Left kidney (tissue), 2 donors: ENCODE results near the gene EPN3. TPM values are rescaled to one million over a fixed set of nuclear protein-coding genes. Genes with fewer than 3 reads are reported as not detected.

ENCODE experiments used
- DNase-seq: peaks from one replicate; pipeline ENCODE4 v3.0.0-alpha.2; 2013
- polyA plus RNA-seq: library from polyadenylated mRNA; unstranded; fragments of 120-200 nt; gene quantifications from one replicate; pipeline ENCODE4 v1.2.1, GENCODE V29; 2013; ENCODE audit not compliant: insufficient read length

Gene EPN3
- polyA plus RNA-seq, 1 donor, result 9.5 TPM

DNA sequence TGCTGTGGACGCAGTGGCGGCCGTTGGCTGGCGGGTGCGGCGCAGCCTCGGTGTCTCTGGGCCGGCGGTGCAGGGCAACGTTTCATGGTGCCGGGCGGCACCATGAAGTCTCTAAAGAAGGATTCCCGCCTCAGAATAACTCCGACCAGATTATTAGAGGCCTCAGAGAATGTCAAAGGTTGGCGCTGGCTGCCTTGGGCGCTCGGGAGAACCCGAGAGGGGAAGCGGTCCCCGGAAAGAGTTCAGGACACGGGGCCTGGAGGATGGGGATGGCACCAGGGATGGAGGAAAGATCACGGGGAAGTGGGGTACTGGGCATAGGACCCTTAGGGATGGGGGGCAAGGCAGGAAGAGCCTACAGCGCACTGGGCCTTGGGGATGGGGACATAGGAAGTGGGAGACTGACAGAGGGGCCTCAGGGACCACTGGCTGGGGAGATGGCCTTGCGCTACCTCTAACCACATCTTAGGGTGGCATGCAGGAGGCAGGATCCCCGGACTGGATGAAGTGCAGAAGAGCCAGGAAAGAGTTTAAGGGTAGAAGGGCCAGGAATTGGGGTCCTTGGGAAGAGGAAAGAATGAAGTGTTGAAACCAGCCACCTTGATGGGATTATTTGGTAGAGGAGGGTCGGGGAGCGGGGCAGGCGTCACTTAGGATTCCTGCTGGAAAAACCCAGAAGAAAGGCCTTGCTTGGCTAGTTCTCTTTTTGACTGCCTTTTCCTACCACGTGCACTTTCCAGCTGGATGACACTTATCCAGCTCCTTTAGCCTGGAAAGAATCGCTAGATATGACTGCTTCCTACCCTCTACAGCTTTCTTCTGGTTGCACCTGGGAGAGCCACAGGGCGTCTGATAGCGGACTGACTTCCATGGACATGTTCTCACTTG lies 23.7 kb upstream of the EPN3 start:
- no peak for DNase-seq

DNA sequence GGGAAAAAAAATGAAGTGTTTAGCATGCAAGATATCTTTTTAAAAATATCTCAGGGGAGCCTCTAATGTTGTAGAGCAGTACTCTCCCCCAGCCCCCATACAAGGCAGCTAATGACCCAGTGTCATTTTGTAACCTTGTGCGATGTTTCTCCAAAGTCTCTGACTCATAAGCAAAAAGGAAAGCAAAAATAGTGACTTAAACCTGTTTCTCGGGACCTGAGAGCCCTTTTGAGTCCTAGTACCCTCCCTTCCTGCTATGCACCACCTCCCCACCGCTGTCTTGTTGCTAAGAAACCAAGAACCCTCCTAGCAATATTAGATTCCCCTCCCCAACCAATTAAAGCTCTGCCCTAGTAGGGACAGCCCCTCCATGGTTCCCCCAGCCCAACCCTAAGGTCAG lies 21.5 kb upstream of the EPN3 start:
- no peak for DNase-seq

- DNase-seq, result no peak
Measured at GRCh38 chr17:50513495-50513894, 19.0 kb upstream of the EPN3 start.

DNA sequence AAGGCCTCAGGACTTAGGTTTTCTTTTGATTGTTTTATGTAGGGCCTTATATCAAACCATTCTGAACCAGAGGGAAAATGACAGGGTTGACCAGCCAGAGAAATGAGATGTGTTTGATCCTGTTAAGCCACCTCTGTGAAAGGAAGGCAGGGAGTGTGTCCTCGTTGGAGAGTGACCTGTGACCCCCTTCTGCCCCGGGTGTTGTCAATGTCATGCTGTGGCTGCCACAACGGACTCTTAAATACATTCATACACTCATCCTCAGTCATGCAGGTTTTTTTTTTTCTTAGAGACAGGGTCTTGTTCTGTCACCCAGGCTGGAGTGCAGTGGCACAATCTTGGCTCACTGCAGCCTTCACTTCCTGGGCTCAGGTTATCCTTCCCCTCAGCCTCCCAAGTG lies 18.1 kb upstream of the EPN3 start:
- no peak for DNase-seq

DNA sequence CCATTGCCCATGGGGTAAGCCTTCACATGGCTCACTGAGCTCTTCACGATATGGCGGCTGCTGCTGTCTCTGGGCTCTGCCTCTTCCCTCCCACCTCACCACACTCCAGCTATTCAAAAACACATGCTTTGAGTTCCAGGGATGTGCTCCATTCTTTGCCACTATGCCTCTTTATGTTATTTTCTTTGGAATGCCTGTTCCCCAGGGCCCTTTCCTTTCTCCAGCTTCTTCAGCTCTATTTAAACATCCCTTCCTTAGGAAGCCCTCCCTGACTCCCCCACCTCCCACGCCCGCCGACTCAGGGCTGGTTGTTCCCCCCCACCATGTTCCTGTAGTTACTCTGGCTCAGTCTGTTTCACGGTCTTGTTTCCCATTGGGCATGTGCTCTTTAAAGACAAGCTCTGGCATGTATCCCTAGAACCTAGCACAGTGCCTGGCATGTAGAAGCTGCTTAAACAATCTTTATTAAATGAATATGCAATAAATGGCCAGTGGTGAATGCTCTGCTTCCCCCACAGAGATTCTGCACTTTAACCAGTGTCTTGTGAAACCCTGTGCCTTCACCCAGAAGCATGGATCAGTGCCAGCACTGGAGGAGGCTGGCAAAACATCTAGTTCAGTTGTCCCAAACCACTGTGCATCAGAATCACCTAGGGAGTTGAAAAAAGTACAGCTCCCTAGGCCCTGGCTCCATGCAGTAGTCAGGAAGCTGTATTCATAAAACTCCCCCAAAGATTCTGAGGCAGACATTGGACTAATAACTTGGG lies 17.4 kb upstream of the EPN3 start:
- DNase-seq, result no peak

- no peak for DNase-seq
Measured at GRCh38 chr17:50517011-50517410, 15.5 kb upstream of the EPN3 start.

DNA sequence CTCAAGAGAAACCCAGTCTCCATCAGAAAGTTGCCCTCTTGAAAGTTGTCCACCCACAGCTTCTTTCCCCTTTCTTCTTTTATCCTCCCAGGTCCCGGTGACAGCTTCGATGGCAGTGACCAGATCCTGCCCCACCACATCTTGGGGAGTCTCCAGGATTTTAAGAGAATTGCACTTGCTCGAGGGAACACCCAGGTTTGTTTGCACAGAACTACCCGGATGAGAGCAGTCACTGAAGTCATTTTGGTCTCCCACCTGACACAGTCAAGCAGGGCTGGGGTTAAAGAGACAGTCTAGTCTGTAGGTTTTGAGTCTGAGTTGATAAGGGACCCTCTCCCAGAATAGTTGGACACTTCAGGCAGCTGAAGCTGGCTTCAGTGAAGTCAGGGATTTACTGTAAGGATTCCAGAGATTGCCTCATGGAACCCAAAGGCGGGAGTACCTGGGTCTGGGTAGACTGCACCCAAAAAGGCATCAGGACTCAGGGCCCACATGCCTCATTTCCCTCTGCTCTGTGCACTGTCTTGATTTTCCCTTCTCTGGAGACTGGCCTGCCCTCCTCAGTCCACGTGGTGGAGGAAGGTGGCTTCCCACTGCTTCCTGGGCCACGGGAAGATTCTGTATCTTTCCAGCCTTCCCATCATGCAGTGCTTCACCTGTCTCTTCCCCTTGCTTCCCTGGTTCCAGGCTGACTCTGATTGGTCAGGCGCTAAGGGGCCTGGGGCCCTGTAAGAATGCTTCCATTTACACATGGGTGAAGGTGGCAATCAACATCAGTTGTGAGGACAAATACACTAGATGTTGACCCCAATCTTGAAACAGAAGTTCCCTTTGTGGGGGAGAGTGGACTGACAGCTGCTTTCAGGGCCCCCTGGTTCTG lies 14.8 kb upstream of the EPN3 start:
- no peak for DNase-seq

- no peak for DNase-seq
Measured at GRCh38 chr17:50518384-50519023, 14.0 kb upstream of the EPN3 start.

- DNase-seq, result no peak
Measured at GRCh38 chr17:50519141-50519834, 13.2 kb upstream of the EPN3 start.

DNA sequence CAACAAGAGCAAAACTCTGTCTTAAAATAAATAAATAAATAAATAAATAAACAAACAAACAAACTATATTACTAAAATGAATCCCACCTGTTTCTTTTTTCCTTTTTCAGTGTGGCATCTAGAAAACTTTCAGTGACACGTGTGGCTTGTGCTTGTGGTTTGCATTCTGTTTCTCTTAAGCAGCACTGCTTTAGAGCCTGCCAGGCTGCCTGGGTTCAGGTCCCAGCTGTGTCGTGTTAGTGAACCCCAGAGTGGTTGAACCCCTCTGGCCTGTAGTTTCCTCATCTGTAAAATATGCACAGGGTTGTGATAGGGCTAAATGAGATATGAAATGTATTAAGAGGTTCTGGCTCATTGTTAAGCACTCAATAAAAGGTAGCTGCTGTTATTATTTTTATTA lies 12.1 kb upstream of the EPN3 start:
- no peak for DNase-seq

DNA sequence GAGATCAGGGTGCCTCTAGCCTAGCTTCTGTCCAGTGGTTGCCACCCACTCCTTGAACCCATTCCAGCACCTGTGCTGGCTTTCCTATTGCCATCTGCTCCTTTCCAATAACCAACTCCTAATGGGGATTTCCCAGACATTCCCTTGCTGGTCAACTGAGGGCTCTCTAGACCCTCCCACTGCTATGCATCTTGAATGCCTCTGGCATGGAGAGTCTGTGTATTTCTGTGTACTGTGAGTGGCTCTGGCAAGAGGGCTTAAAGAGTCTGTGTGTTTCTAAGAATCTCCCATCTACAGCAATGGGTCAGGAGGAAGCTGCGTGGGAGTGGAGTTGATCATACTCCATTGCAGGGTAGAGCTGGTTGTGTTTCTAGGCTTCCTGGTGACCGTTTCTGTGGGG lies 11.0 kb upstream of the EPN3 start:
- no peak for DNase-seq

GRCh38 chr17:50522766-50523165 lies 9.8 kb upstream of the EPN3 start:
- no peak for DNase-seq

DNA sequence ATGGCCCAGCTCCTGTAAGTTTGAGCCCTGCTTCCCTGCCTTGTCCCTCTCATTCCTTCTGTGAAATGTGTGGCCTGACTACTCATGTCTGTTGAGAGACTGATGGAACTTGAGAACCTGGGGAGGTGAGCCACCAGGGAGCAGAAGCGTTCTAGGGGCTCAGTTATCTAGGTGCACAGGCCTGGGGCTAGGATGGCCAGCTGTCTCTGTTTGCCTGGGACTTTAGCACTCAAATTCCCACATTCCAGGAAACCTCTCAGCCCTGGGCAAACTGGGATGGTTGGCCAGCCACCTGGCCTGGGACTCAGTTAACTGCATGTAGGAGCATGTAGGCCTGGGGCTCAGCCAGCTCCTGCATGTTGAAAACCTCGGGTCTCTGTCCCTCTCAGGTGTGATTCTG lies 9.3 kb upstream of the EPN3 start:
- no peak for DNase-seq

DNA sequence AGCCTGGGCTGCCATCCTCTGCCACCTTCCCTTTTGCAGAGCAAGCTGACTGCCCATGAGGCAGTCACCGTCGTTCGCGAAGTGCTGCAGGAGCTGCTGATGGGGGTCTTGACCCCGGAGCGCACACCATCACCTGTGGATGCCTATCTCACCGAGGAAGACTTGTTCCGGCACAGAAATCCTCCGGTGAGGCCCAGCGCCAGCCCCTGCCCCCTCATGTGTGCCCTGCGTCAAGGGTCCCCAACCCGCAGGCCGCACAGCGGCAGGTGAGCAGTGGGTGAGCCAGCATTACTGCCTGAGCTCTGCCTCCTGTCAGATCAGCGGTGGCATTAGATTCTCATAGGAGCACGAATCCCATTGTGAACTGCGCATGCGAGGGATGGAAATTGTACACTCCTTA lies 7.7 kb upstream of the EPN3 start:
- no peak for DNase-seq

- no peak for DNase-seq
Measured at GRCh38 chr17:50527155-50527762, 5.3 kb upstream of the EPN3 start.

- DNase-seq, result no peak
Measured at GRCh38 chr17:50527949-50528474, 4.5 kb upstream of the EPN3 start.

- DNase-seq, result no peak
Measured at GRCh38 chr17:50529849-50530248, 2.7 kb upstream of the EPN3 start.

- no peak for DNase-seq
Measured at GRCh38 chr17:50531428-50532025, 1.0 kb upstream of the EPN3 start.

DNA sequence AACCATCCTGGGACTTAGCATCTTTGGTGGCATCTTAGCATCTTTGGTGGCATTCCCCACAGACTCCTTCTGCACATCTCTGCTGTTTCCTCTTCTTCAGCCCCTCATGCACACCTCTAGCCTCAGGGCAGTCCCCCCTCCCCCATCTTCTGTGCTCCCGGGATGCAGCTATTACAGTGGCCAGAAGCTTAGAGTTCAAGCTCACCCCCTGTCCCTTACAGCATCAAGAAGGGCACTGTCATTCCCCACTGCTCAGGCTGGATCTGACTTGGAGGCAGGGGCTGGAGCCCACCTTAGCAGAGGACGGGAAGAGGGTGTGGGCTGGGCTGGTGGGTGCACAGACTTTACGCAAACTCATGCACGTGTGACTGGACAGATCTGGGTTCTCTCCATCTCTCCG lies 650 bp downstream of the EPN3 start:
- DNase-seq, result no peak

- DNase-seq, result no peak
Measured at GRCh38 chr17:50533720-50534148, 1.2 kb downstream of the EPN3 start.
